HepG2 (cell line): ENCODE results near the gene C3orf62. TPM values are rescaled to one million over a fixed set of nuclear protein-coding genes. Genes with fewer than 3 reads are reported as not detected.

Experiments used
- ATAC-seq: fragments of 200-7000 bp; cut with Tn5 transposase; 3 replicates; pipeline ENCODE4 v1.9.1; 2020; ENCODE audit warnings: mild to moderate bottlenecking, moderate library complexity
- BruUV-seq: library from RNA; stranded (reverse); fragments of 400-500 nt; replicated peaks from 2 replicates; lab custom pipeline; 2021; lab: Mats Ljungman, UMichigan
- CTCF ChIA-PET: fragments of 300-600 bp; formaldehyde crosslinking; extraction: SDS; loops from one replicate; lab custom pipeline; 2021; ENCODE audit warnings: low total read pairs, inconsistent platforms, low intra/inter-chr PET ratio; lab: Yijun Ruan, JAX
- POLR2A ChIA-PET: fragments of 350-600 bp; sonication (Branson Sonifier 250); formaldehyde crosslinking; loops from one replicate; lab custom pipeline; 2020; ENCODE audit warnings: antibody characterized with exemption, inconsistent platforms; lab: Yijun Ruan, JAX
- DNase-seq: peaks from one replicate; pipeline ENCODE4 v3.0.0-alpha.2; 2015; ENCODE audit warnings: low spot score
- FAIRE-seq: peaks from 3 replicates; lab custom pipeline; 2011; peaks lifted over from hg19 to GRCh38; lab: Jason Lieb, UNC
- H2AFZ ChIP-seq: one replicate; pipeline ENCODE4 v1.6.1; 2011; ENCODE audit warnings: low read length, inconsistent platforms
- H3K27ac ChIP-seq: fragments of 300-600 bp; 3 replicates; pipeline ENCODE4 v1.8.0; 2011; ENCODE audit warnings: mixed run types, mild to moderate bottlenecking, mixed read lengths, low read length, inconsistent platforms; ENCODE audit not compliant: insufficient read depth; ENCODE audit errors: extremely low read length
- H3K27me3 ChIP-seq, 2 experiments: fragments of 200-600 bp in 1 of 2; 2 replicates in 1 of 2; 3 replicates in 1 of 2; pipeline versions ENCODE4 v1.6.0 to v1.8.0; 2011; ENCODE audit warnings: low read length in 2 of 2, mild to moderate bottlenecking in 2 of 2, moderate library complexity in 2 of 2, inconsistent platforms in 1 of 2; ENCODE audit not compliant: insufficient read depth in 2 of 2, control insufficient read depth in 1 of 2
- H3K36me3 ChIP-seq, 2 experiments: fragments of 200-600 bp in 1 of 2; replicated peaks in 1 of 2; 2 replicates in 1 of 2; 3 replicates in 1 of 2; pipeline versions ENCODE4 v1.5.1 to v1.8.0; 2011; ENCODE audit warnings: low read length in 2 of 2, inconsistent platforms in 1 of 2; ENCODE audit not compliant: insufficient read depth in 2 of 2, control insufficient read depth in 1 of 2
- H3K4me1 ChIP-seq: 2 replicates; pipeline ENCODE4 v1.5.1; 2012; ENCODE audit warnings: low read length, inconsistent platforms; ENCODE audit not compliant: insufficient read depth
- H3K4me2 ChIP-seq: 2 replicates; pipeline ENCODE4 v1.6.0; 2011; ENCODE audit warnings: low read depth, low read length, inconsistent platforms
- H3K4me3 ChIP-seq, 3 experiments: fragments of 200-600 bp in 1 of 3; sonication (generic), shearing (Covaris generic) in 1 of 3; replicated peaks in 1 of 3; 2 replicates each; pipeline ENCODE4 v1.5.1; 2011 to 2016; ENCODE audit warnings: low read length in 3 of 3, inconsistent platforms in 2 of 3, low read depth in 2 of 3, mild to moderate bottlenecking in 2 of 3, control low read depth in 1 of 3, mixed read lengths in 1 of 3; ENCODE audit not compliant: insufficient read depth in 1 of 3
- H3K79me2 ChIP-seq: one replicate; pipeline ENCODE4 v1.6.1; 2011; ENCODE audit warnings: low read length, inconsistent platforms; ENCODE audit not compliant: insufficient read depth
- H3K9ac ChIP-seq: 2 replicates; pipeline ENCODE4 v1.6.0; 2011; ENCODE audit warnings: mild to moderate bottlenecking, low read depth, low read length, inconsistent platforms; ENCODE audit not compliant: insufficient read depth
- H3K9me3 ChIP-seq: 2 replicates; pipeline ENCODE4 v1.5.1; 2012; ENCODE audit warnings: mild to moderate bottlenecking, low read length
- H4K20me1 ChIP-seq: 2 replicates; pipeline ENCODE4 v1.6.0; 2011; ENCODE audit warnings: inconsistent platforms, mild to moderate bottlenecking, low read length, moderate library complexity; ENCODE audit not compliant: insufficient read depth
- ARHGAP35 ChIP-seq: sonication (generic); formaldehyde crosslinking; IDR thresholded peaks from 2 replicates; pipeline ENCODE4 v1.9.0; 2022; ENCODE audit warnings: mild to moderate bottlenecking, inconsistent platforms, moderate library complexity, missing genetic modification reagents, borderline replicate concordance
- ARNT ChIP-seq: fragments of 450-650 bp; IDR thresholded peaks from 2 replicates; pipeline ENCODE4 v1.6.1; 2017
- HDAC2 ChIP-seq: sonication (generic); formaldehyde crosslinking; IDR thresholded peaks from 2 replicates; pipeline ENCODE4 v1.4.0; 2020; ENCODE audit warnings: missing genetic modification reagents
- MAZ ChIP-seq, 2 experiments: sonication (generic) in 1 of 2; formaldehyde crosslinking in 1 of 2; IDR thresholded peaks; 2 replicates each; pipeline versions ENCODE4 v1.5.0 to v1.6.1; 2012 to 2020; ENCODE audit warnings: low read depth in 2 of 2, mild to moderate bottlenecking in 2 of 2, borderline replicate concordance in 1 of 2, improper control_type of control experiment in 1 of 2, low read length in 1 of 2, missing genetic modification reagents in 1 of 2, moderate library complexity in 1 of 2
- NBN ChIP-seq: fragments of 450-650 bp; conservative IDR thresholded peaks from 2 replicates; pipeline ENCODE4 v1.6.1; 2017
- NFE2L2 ChIP-seq: fragments of 150-350 bp; IDR thresholded peaks from 2 replicates; pipeline ENCODE4 v1.6.1; 2014; ENCODE audit warnings: low read length
- RBAK ChIP-seq: sonication (generic); formaldehyde crosslinking; IDR thresholded peaks from 2 replicates; pipeline ENCODE4 v1.5.1; 2020; ENCODE audit warnings: mild to moderate bottlenecking, missing genetic modification reagents
- SIN3B ChIP-seq: fragments of 150-350 bp; IDR thresholded peaks from 2 replicates; pipeline ENCODE4 v1.6.1; 2014; ENCODE audit warnings: low read length
- TEAD2 ChIP-seq: sonication (generic); formaldehyde crosslinking; IDR thresholded peaks from 2 replicates; pipeline ENCODE4 v1.9.0; 2021; ENCODE audit warnings: missing genetic modification reagents
- ZNF367 ChIP-seq: sonication (generic); formaldehyde crosslinking; IDR thresholded peaks from 2 replicates; pipeline ENCODE4 v1.4.0; 2020; ENCODE audit warnings: missing genetic modification reagents, borderline replicate concordance
- ZNF530 ChIP-seq: sonication (generic); formaldehyde crosslinking; IDR thresholded peaks from 2 replicates; pipeline ENCODE4 v1.5.0; 2020; ENCODE audit warnings: low read depth, mild to moderate bottlenecking, missing genetic modification reagents
- ZNF773 ChIP-seq: sonication (generic); formaldehyde crosslinking; IDR thresholded peaks from 2 replicates; pipeline ENCODE4 v1.4.0; 2020; ENCODE audit warnings: missing genetic modification reagents, borderline replicate concordance
- ZSCAN20 ChIP-seq: sonication (generic); formaldehyde crosslinking; IDR thresholded peaks from 2 replicates; pipeline ENCODE4 v1.4.0; 2020; ENCODE audit warnings: missing genetic modification reagents, mild to moderate bottlenecking, borderline replicate concordance
- WGBS: methylation state at CpG from one replicate; pipeline ENCODE4 v1.1.6; 2017; ENCODE audit warnings: low lambda C conversion rate; 5-methylcytosine and 5-hydroxymethylcytosine counted together
- in situ Hi-C: cut with HindIII; loops from 2 replicates; pipeline ENCODE4 v1.10.0; 2017; ENCODE audit warnings: low pct_unique_long_range_greater_than_20kb; ENCODE audit not compliant: extremely low pct_ligation_motif_present
- intact Hi-C: fragments of 100-400 bp; cut with micrococcal nuclease; formaldehyde crosslinking; loops from one replicate; pipeline ENCODE4 v1.10.0; 2022; ENCODE audit not compliant: unreplicated experiment
- polyA plus RNA-seq, 8 experiments: library from polyadenylated mRNA; depleted of rRNA in 3 of 8; stranded (reverse) in 7 of 8; unstranded in 1 of 8; fragments of >200 nt; fragmentation: Illumina TruSeq in 4 of 8; extraction: Trizol in 4 of 8; gene quantifications; 2 replicates each; pipeline versions ENCODE4 v1.2.1 to v1.2.3, GENCODE V29; 2011 to 2016; ENCODE audit warnings: low read depth in 4 of 8, missing spikeins in 1 of 8, mixed read lengths in 1 of 8; ENCODE audit not compliant: insufficient read depth in 1 of 8
- total RNA-seq, 5 experiments: library from RNA; depleted of rRNA; stranded (reverse); fragments of >200 nt; fragmentation: Illumina TruSeq; extraction: Trizol; gene quantifications; 2 replicates each; pipeline ENCODE4 v1.2.3, GENCODE V29; 2016; ENCODE audit warnings: low read depth in 1 of 5
- TF ChIP-seq, protein P1 (sequence below): sonication (generic); formaldehyde crosslinking; IDR thresholded peaks from 2 replicates; pipeline ENCODE4 v1.4.0; 2020; ENCODE audit warnings: missing genetic modification reagents, borderline replicate concordance
- TF ChIP-seq, protein P2 (sequence below): fragments of 450-650 bp; IDR thresholded peaks from 2 replicates; pipeline ENCODE4 v1.6.1; 2016
- TF ChIP-seq, protein P3 (sequence below): sonication (generic); formaldehyde crosslinking; IDR thresholded peaks from 2 replicates; pipeline ENCODE4 v1.4.0; 2020; ENCODE audit warnings: mild to moderate bottlenecking, missing genetic modification reagents
- TF ChIP-seq, protein P4 (sequence below): sonication (generic); formaldehyde crosslinking; IDR thresholded peaks from 2 replicates; pipeline ENCODE4 v1.5.0; 2020; ENCODE audit warnings: mild to moderate bottlenecking, missing genetic modification reagents

Gene C3orf62
- total and polyA plus RNA-seq, 2 of the 13 experiments (the other 11 are each of a cell fraction or from before 2014, with no cell fraction given) = 1.6 to 3.9 TPM

DNA sequence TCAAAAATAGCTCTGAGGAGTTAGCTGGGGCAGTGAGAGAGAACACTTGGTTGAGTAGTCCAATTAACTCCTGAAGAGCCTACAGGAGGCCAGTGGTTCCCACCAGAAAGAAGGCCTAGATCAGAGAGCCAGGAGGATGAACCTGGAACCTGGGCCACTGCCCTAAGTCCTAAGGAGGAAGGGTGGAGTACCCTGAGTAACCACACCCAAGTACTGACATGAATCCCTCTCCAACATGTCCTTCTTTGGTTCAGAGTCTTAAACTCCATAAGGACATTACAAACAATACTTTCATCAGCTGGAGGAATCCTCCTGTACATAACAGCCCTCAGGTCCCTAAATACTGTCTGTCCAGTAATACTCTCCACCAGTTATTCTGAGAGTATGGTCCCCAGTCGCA is 25.6 kb upstream of the C3orf62 start (continued):
- TF ChIP-seq, protein P1, sequence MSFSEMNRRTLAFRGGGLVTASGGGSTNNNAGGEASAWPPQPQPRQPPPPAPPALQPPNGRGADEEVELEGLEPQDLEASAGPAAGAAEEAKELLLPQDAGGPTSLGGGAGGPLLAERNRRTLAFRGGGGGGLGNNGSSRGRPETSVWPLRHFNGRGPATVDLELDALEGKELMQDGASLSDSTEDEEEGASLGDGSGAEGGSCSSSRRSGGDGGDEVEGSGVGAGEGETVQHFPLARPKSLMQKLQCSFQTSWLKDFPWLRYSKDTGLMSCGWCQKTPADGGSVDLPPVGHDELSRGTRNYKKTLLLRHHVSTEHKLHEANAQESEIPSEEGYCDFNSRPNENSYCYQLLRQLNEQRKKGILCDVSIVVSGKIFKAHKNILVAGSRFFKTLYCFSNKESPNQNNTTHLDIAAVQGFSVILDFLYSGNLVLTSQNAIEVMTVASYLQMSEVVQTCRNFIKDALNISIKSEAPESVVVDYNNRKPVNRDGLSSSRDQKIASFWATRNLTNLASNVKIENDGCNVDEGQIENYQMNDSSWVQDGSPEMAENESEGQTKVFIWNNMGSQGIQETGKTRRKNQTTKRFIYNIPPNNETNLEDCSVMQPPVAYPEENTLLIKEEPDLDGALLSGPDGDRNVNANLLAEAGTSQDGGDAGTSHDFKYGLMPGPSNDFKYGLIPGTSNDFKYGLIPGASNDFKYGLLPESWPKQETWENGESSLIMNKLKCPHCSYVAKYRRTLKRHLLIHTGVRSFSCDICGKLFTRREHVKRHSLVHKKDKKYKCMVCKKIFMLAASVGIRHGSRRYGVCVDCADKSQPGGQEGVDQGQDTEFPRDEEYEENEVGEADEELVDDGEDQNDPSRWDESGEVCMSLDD (CRISPR knock-in tag) = no peak

DNA sequence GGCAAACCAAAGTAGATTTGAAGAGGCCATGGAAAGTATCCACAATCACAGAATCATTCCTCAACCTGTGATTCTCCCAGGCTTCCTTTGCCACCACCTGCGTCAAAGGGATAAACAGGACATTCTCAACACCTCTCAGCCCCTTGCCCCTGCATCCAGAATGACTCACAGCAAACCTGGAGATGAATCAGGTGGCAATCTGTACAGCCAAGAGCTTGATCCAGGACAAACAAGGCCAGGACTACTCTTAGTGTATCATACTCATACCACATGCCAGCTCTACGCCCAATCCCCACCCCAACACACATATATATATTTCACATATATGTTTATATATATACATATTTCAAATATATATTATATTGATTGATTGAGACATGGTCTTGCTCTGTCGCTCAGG is 23.6 kb upstream of the C3orf62 start:
- intact Hi-C loops (no loop called here), in situ Hi-C loops (no loop called here)
- POLR2A ChIA-PET = no interaction called here
- FAIRE-seq (no peak), ATAC-seq (no peak), DNase-seq (peak; percentile 11)
- Histone ChIP-seq H3K9me3 (no peaks in the 10 kb centered on the region), H2AFZ (no peak overlapping the region), H3K27ac (no peak overlapping the region), H3K4me2 (no peak overlapping the region), H3K9ac (no peak overlapping the region), H3K4me3 (no peak overlapping the region), H3K4me1 (peaks cover 13% of the 10 kb centered on the region), H4K20me1 (no peaks in the 10 kb centered on the region), H3K79me2 (no peaks in the 10 kb centered on the region), H3K27me3 (no peaks in the 10 kb centered on the region), H3K36me3 (peaks cover 22 to 58% of the 10 kb centered on the region in 2 experiments; a peak in 4 of 5 replicates)
- no TSS peak for BruUV-seq
- 98% methylated on average over 2 of the region's 3 CpGs for WGBS
- CTCF ChIA-PET = no interaction called here
- TF ChIP-seq HDAC2 (CRISPR knock-in tag) = no peak
- TF ChIP-seq, protein P2, sequence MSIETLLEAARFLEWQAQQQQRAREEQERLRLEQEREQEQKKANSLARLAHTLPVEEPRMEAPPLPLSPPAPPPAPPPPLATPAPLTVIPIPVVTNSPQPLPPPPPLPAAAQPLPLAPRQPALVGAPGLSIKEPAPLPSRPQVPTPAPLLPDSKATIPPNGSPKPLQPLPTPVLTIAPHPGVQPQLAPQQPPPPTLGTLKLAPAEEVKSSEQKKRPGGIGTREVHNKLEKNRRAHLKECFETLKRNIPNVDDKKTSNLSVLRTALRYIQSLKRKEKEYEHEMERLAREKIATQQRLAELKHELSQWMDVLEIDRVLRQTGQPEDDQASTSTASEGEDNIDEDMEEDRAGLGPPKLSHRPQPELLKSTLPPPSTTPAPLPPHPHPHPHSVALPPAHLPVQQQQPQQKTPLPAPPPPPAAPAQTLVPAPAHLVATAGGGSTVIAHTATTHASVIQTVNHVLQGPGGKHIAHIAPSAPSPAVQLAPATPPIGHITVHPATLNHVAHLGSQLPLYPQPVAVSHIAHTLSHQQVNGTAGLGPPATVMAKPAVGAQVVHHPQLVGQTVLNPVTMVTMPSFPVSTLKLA = no peak
- no peak for TF ChIP-seq ZNF530 (CRISPR knock-in tag)
- TF ChIP-seq SIN3B = no peak
- no peak for TF ChIP-seq RBAK (CRISPR knock-in tag)
- TF ChIP-seq ZNF367 (CRISPR knock-in tag) = no peak
- TF ChIP-seq TEAD2 = no peak
- TF ChIP-seq ARHGAP35 (CRISPR knock-in tag) = no peak
- no peak for TF ChIP-seq NFE2L2
- TF ChIP-seq ZSCAN20 (CRISPR knock-in tag) = no peak
- no peak for TF ChIP-seq MAZ (IDR thresholded peaks at IDR 0.05; ENCODE audit: borderline replicate concordance, low read depth, low read length)
- TF ChIP-seq MAZ (CRISPR knock-in tag; IDR thresholded peaks at IDR 0.05; ENCODE audit: low read depth) = no peak
- no peak for TF ChIP-seq NBN
- TF ChIP-seq, protein P3, sequence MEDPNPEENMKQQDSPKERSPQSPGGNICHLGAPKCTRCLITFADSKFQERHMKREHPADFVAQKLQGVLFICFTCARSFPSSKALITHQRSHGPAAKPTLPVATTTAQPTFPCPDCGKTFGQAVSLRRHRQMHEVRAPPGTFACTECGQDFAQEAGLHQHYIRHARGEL = no peak
- TF ChIP-seq, protein P4, sequence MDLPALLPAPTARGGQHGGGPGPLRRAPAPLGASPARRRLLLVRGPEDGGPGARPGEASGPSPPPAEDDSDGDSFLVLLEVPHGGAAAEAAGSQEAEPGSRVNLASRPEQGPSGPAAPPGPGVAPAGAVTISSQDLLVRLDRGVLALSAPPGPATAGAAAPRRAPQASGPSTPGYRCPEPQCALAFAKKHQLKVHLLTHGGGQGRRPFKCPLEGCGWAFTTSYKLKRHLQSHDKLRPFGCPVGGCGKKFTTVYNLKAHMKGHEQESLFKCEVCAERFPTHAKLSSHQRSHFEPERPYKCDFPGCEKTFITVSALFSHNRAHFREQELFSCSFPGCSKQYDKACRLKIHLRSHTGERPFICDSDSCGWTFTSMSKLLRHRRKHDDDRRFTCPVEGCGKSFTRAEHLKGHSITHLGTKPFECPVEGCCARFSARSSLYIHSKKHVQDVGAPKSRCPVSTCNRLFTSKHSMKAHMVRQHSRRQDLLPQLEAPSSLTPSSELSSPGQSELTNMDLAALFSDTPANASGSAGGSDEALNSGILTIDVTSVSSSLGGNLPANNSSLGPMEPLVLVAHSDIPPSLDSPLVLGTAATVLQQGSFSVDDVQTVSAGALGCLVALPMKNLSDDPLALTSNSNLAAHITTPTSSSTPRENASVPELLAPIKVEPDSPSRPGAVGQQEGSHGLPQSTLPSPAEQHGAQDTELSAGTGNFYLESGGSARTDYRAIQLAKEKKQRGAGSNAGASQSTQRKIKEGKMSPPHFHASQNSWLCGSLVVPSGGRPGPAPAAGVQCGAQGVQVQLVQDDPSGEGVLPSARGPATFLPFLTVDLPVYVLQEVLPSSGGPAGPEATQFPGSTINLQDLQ (CRISPR knock-in tag) = no peak
- no peak for TF ChIP-seq ZNF773 (CRISPR knock-in tag)
- no peak for TF ChIP-seq ARNT
